NK-92 (cell line): ENCODE data around the gene KRTAP17-1.
"Not testable (repeated sequence)": the region's sequence is repeated elsewhere in the genome, so short reads cannot be mapped to it uniquely, and the experiment has no call there.

Experiments
- DNase-seq: peaks from one replicate; lab custom pipeline; 2025; ENCODE audit not compliant: unreplicated experiment; lab: John Stamatoyannopoulos, UW

Gene KRTAP17-1

GRCh38 chr17:41307647-41308046 is 7.9 kb downstream of the KRTAP17-1 start:
- DNase-seq = no peak

- DNase-seq = no peak
These were observed 11.4 kb downstream of the KRTAP17-1 start for GRCh38 chr17:41304091-41304490.

- no peak for DNase-seq
These were observed 12.5 kb downstream of the KRTAP17-1 start for GRCh38 chr17:41302981-41303380.

GRCh38 chr17:41301916-41302901 is 13.3 kb downstream of the KRTAP17-1 start, which contains the start of gene KRTAP29-1:
KRTAP29-1 (minus strand) TSS chr17:41302851; CDS start chr17:41302851, 0 bp downstream.
- no peak for DNase-seq

DNA sequence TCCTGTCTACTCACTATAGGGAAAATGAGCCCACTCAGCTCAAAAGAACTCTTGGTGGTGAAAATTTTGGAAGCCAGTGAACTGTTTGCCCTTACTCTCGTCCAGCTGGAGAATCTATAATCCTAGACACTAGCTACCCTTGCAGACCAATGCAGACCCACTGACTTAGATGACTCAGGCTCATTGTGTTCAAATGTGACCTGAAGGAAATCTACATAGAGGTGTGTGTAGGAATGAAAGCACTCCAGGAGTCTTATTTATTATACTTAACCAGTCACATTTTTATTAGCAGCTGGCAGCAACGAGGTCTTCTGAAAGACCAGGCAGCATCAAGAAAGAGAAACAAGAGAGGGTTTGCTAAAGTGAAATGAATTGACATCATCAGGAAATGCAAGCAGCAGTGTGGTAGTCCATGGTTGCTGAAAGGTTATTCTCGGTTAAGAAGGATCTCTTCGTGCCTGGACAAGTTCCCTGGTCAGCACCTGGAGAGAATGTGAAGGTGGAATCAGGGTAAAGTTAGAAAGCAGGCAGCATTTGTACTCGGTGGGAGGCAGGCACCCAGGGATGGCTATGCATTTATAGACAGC is 14.2 kb downstream of the KRTAP17-1 start:
- DNase-seq = no peak

DNA sequence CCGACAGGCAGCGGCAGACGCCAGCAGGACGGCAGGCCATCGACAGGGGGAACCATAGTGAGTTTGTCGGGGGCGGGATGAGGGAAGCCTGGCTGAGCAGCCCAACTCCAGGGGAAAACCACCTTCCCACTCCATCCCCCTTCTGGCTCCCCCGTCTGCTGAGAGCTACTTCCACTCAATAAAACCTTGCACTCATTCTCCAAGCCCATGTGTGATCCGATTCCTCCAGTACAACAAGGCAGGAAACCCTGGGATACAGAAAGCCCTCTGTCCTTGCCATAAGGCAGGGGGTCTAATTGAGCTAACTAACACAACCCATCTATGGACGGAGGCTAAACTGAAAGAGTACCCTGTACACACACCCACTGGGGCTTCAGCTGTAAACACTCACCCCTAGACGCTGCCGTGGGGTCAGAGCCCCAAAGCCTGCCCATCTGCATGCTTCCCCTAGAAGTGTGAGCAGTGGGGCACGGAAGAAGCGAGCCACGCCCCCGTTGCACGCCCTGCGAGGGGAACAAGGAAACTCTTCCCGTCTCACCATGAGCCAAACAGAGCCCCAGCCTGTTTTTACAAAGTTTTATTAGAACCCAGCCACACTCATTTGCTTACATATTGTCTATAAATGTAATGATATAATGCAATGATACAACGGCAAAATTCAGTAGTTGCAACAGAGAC is 16.9 kb downstream of the KRTAP17-1 start:
- no peak for DNase-seq

GRCh38 chr17:41296846-41297245 is 18.7 kb downstream of the KRTAP17-1 start:
- DNase-seq = no peak

- DNase-seq = no peak
These were observed 21.5 kb downstream of the KRTAP17-1 start for GRCh38 chr17:41294016-41294415.

DNA sequence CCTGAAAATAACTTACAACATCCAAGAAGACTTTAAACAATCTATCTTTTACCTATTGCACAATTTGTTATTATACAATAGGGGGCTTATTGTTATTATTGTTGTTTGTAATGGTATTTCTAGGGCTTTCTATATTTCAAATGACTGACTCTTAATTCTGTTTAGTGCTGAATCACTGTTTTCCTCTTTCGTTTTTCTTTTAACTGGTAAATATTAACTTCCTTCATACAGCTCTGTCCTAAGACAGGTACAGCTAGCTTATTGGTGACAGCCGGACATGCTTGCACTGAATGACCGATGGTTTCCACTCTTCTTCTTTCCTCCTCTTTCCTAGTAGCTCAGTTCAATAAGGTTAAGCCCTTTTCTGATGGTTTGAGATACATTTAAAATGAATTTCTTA is 28.5 kb downstream of the KRTAP17-1 start:
- DNase-seq = no peak

DNA sequence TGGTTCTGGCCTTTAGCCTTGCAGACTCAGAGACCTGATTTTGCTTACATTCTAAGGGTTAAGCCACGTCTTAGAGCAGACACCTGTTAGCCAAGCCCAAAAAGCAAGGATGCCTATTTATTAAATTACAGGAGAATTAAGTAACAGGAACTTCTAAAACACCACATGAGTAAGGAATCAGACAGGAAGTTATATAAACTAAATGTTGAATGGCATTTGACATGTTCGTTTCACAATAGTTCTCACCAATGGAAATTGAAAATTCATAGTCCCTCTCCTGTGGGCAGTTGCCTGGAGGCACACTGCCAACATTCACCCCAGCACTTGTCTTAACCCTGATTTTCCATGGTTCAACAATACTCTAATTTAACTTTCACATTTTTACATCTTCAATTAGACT is 31.0 kb downstream of the KRTAP17-1 start:
- DNase-seq = no peak

- no peak for DNase-seq
These were observed 31.5 kb downstream of the KRTAP17-1 start for GRCh38 chr17:41284043-41284442.

- no peak for DNase-seq
These were observed 37.1 kb downstream of the KRTAP17-1 start for GRCh38 chr17:41278176-41278955.

DNA sequence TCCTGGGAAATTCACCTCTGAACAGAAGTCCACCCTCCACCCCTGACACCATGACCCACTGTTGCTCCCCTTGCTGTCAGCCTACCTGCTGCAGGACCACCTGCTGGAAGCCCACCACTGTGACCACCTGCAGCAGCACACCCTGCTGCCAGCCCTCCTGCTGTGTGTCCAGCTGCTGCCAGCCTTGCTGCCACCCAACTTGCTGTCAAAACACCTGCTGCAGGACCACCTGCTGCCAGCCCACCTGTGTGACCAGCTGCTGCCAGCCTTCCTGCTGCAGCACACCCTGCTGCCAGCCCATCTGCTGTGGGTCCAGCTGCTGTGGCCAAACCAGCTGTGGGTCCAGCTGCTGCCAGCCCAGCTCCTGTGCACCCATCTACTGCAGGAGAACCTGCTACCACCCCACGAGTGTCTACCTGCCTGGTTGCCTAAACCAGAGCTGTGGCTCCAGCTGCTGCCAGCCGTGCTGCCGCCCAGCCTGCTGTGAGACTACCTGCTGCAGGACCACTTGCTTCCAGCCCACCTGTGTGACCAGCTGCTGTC is 39.8 kb downstream of the KRTAP17-1 start, which contains the start of gene KRTAP9-7:
KRTAP9-7 (plus strand) TSS at position 51 of the 543 bp plus-strand sequence; CDS start at position 51, 0 bp downstream.
- DNase-seq = not testable (repeated sequence)

GRCh38 chr17:41271858-41272257 is 43.7 kb downstream of the KRTAP17-1 start:
- DNase-seq = no peak

DNA sequence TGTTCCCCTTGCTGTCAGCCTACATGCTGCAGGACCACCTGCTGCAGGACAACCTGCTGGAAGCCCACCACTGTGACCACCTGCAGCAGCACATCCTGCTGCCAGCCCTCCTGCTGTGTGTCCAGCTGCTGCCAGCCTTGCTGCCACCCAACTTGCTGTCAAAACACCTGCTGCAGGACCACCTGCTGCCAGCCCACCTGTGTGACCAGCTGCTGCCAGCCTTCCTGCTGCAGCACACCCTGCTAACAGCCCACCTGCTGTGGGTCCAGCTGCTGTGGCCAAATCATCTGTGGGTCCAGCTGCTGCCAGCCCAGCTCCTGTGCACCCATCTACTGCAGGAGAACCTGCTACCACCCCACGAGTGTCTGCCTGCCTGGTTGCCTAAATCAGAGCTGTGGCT is 44.2 kb downstream of the KRTAP17-1 start:
- DNase-seq = not testable (repeated sequence)

- DNase-seq = no peak
These were observed 47.8 kb downstream of the KRTAP17-1 start for GRCh38 chr17:41267711-41268110.

DNA sequence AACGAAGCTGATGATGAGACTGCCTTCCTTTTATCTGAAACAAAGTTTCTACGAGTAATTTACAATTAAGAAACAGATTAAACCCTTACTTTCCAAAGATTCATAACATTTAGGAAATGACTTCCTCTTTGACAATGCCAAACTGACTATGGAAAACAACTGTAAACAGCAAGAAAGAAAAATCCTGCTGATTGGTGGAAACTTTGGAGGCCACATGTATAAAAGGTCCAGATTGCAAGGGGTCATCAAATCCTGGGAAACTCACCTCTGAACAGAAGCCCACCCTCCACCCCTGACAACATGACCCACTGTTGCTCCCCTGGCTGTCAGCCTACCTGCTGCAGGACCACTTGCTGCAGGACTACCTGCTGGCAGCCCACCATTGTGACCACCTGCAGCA is 50.4 kb downstream of the KRTAP17-1 start, which contains the start of gene KRTAP9-6:
KRTAP9-6 (plus strand) TSS at position 301 of the 400 bp plus-strand sequence; CDS start at position 301, 0 bp downstream.
- DNase-seq = no peak
